NCI-H1105 treated with DMSO at 0.1 percent for 48 hours (cell line): Measurements from ENCODE around the gene APOC4.

Experiments
- DNase-seq: peaks from one replicate; lab custom pipeline; 2025; lab: John Stamatoyannopoulos, UW

APOC4 gene

DNA sequence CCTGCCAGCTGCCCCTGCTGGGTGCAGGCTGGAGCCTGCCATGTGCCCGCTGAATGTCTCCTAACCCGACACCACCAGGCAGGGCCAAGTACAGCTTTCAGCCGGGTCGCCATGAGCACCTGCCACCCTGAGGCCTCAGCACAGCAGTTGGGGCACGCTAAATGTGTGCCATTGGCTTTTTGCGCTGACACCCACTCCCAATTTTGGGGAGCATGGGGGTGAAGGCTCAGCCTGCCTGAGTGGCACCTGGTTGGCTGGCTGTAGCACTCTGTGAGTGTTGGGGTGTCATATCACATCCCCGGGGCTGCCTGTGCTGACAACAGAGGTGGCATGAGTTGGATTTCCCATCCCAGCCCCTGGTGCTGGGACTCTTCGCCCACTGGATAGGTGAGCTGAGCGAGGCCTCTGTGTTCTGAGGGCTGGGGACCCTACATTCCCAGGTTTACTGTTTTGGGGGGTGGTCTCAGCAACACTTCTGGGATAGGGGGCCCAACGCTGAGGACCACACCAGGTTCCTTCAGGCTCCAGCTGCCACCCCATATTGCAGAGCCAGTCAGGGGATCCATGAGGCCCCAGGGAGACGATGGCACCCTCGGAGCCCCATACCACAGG, 52.0 kb downstream of the APOC4 start:
- no peak for DNase-seq
